GM10847 (cell line): ENCODE data around the gene ALKBH2.

Source experiments
- POLR2A ChIP-seq: IDR thresholded peaks from 2 replicates; pipeline ENCODE4 v1.6.1; 2011; ENCODE audit not compliant: insufficient read length; ENCODE audit errors: extremely low read depth

The ALKBH2 gene

GRCh38 chr12:109093022-109093918, at the start of gene ALKBH2:
Gene ALKBH2, minus strand, starts transcription at chr12:109093472. Its CDS starts 686 bp downstream, at chr12:109092786.
- peak; percentile 87 for TF ChIP-seq POLR2A

GRCh38 chr12:109140560-109140959, 47.3 kb upstream of the ALKBH2 start:
- TF ChIP-seq POLR2A: no peak

- no peak for TF ChIP-seq POLR2A
These were observed 46.5 kb upstream of the ALKBH2 start for GRCh38 chr12:109139791-109140190.

GRCh38 chr12:109139360-109139759, 46.1 kb upstream of the ALKBH2 start:
- TF ChIP-seq POLR2A: no peak

GRCh38 chr12:109137055-109137454, 43.8 kb upstream of the ALKBH2 start:
- no peak for TF ChIP-seq POLR2A

- TF ChIP-seq POLR2A: no peak
These were observed 41.1 kb upstream of the ALKBH2 start for GRCh38 chr12:109134186-109134917.

- TF ChIP-seq POLR2A: no peak
These were observed 38.1 kb upstream of the ALKBH2 start for GRCh38 chr12:109131154-109132050.

- TF ChIP-seq POLR2A: no peak
These were observed 37.3 kb upstream of the ALKBH2 start for GRCh38 chr12:109130297-109131153.

- no peak for TF ChIP-seq POLR2A
These were observed 34.4 kb upstream of the ALKBH2 start for GRCh38 chr12:109127533-109128242.

GRCh38 chr12:109126784-109127183, 33.5 kb upstream of the ALKBH2 start:
- no peak for TF ChIP-seq POLR2A

GRCh38 chr12:109125791-109126190, 32.5 kb upstream of the ALKBH2 start:
- TF ChIP-seq POLR2A: no peak

- TF ChIP-seq POLR2A: no peak
These were observed 31.8 kb upstream of the ALKBH2 start for GRCh38 chr12:109124878-109125648.

GRCh38 chr12:109121346-109121880, 28.1 kb upstream of the ALKBH2 start:
- TF ChIP-seq POLR2A: no peak

- no peak for TF ChIP-seq POLR2A
These were observed 27.3 kb upstream of the ALKBH2 start for GRCh38 chr12:109120557-109120956.
